IPS-11a (cell line): Measurements from ENCODE around the gene ZNF385B.
"Not testable (repeated sequence)": the region's sequence is repeated elsewhere in the genome, so short reads cannot be mapped to it uniquely, and the experiment has no call there.

Experiments used
- H3K4me3 ChIP-seq: one replicate; pipeline ENCODE4 v1.5.1; 2013; ENCODE audit warnings: low read depth, low read length, control low read depth

The ZNF385B gene

GRCh38 chr2:179861416-179862067 lies at the start of gene ZNF385B:
Gene ZNF385B (minus strand): TSS chr2:179861612.
- H3K4me3 ChIP-seq, result peak within 1 kb of the TSS; percentile 52

- no peak overlapping the region for H3K4me3 ChIP-seq
These were observed 49.3 kb upstream of the ZNF385B start for GRCh38 chr2:179910735-179911113.

- H3K4me3 ChIP-seq, result no peak overlapping the region
These were observed 48.7 kb upstream of the ZNF385B start for GRCh38 chr2:179909845-179910734.

GRCh38 chr2:179900655-179901054 lies 39.2 kb upstream of the ZNF385B start:
- no peak overlapping the region for H3K4me3 ChIP-seq

GRCh38 chr2:179899666-179900065 lies 38.3 kb upstream of the ZNF385B start:
- no peak overlapping the region for H3K4me3 ChIP-seq

GRCh38 chr2:179898873-179899272 lies 37.5 kb upstream of the ZNF385B start:
- H3K4me3 ChIP-seq, result no peak overlapping the region

GRCh38 chr2:179893616-179894015 lies 32.2 kb upstream of the ZNF385B start:
- no peak overlapping the region for H3K4me3 ChIP-seq

- H3K4me3 ChIP-seq, result no peak overlapping the region
These were observed 29.8 kb upstream of the ZNF385B start for GRCh38 chr2:179891237-179891636.

- no peak overlapping the region for H3K4me3 ChIP-seq
These were observed 29.3 kb upstream of the ZNF385B start for GRCh38 chr2:179890666-179891065.

GRCh38 chr2:179888642-179889041 lies 27.2 kb upstream of the ZNF385B start:
- H3K4me3 ChIP-seq, result not testable (repeated sequence)

GRCh38 chr2:179884193-179884592 lies 22.8 kb upstream of the ZNF385B start:
- H3K4me3 ChIP-seq, result no peak overlapping the region

GRCh38 chr2:179882851-179883806 lies 21.7 kb upstream of the ZNF385B start:
- no peak overlapping the region for H3K4me3 ChIP-seq

GRCh38 chr2:179877601-179878364 lies 16.4 kb upstream of the ZNF385B start:
- H3K4me3 ChIP-seq, result no peak overlapping the region

GRCh38 chr2:179876266-179876665 lies 14.9 kb upstream of the ZNF385B start:
- H3K4me3 ChIP-seq, result no peak overlapping the region

- no peak overlapping the region for H3K4me3 ChIP-seq
These were observed 14.5 kb upstream of the ZNF385B start for GRCh38 chr2:179875864-179876263.

GRCh38 chr2:179862898-179863458 lies 1.6 kb upstream of the ZNF385B start:
- no peak overlapping the region for H3K4me3 ChIP-seq

GRCh38 chr2:179861027-179861415 lies 391 bp downstream of the ZNF385B start:
- H3K4me3 ChIP-seq, result peak overlapping the region; percentile 52

- peak overlapping the region; percentile 52 for H3K4me3 ChIP-seq
These were observed 971 bp downstream of the ZNF385B start for GRCh38 chr2:179860255-179861026.

- no peak overlapping the region for H3K4me3 ChIP-seq
These were observed 1.9 kb downstream of the ZNF385B start for GRCh38 chr2:179859523-179859922.
